GM18519 (cell line): ENCODE results near the gene MOB2.

Source experiments
- ATAC-seq: cut with Tn5 transposase; IDR thresholded peaks from one replicate; pipeline ENCODE4 v1.9.1; 2021; ENCODE audit warnings: mild to moderate bottlenecking, moderate library complexity; ENCODE audit not compliant: unreplicated experiment, low FRiP score

MOB2 gene

DNA sequence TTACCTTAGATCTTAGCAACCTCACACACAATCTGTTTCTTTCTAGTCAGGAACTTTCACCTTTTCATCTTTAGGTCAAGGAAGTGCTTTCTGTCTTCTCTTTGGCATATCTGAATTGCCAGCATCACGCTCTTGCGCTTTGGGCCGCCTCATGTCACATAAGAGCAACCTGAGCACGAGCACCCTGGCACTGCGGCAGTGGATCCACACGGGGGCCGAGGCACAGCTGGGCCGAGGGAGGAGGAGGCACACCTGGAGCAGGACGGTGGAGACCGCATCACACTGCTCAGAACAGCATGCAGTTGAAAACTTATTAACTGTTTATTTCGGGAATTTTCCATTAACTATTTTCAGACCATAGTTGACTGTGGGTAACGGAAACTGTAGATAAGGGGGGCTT lies 10.7 kb downstream of the MOB2 start:
- no peak for ATAC-seq

DNA sequence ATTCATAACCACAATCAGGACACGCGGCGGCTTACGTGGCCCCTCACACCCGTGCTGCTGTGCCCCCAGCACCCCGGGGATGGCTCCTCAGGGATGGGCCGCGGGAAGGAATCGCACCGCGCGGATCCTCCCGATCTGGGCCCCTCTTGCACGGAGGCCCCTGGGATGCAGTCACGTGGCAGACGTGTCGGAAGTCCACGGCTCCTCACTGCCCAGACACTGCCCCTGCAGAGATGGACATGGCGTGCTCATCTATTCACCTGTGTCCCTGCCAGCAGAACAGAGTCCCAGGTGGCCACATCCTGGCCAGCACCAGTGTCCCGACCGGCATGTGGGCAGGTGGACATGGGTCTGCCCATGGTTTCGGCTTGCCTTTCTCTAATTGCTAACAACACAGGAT lies 12.8 kb downstream of the MOB2 start:
- no peak for ATAC-seq

DNA sequence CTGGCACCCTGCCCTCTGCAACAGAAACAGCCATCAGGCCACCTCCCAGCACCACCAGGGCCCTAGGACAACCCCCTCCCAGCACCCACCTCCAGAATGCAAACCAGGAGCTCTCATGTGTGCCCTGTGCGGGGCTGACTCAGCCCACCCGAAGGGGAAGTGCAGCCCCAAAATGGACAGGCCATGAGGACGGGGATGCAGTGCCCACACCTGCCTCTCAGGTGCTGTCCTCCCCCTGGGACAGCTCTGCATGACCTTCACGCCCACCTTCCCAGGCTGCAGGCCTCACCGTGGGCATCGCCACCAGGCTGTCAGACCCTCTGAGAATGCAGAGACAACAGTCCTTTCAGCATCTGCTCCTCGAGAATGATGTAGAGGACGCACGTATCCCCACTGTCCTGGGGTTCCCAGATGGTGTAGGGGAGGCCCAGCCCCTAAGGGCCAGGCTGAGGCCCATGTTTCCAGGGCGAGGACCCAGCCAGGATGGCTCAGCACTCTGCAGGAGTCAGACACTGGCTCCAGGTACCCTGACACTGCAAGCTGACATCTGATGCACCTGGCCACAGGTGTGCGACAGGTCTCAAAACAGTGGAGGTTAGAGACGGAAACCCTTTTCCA lies 13.5 kb downstream of the MOB2 start:
- no peak for ATAC-seq

DNA sequence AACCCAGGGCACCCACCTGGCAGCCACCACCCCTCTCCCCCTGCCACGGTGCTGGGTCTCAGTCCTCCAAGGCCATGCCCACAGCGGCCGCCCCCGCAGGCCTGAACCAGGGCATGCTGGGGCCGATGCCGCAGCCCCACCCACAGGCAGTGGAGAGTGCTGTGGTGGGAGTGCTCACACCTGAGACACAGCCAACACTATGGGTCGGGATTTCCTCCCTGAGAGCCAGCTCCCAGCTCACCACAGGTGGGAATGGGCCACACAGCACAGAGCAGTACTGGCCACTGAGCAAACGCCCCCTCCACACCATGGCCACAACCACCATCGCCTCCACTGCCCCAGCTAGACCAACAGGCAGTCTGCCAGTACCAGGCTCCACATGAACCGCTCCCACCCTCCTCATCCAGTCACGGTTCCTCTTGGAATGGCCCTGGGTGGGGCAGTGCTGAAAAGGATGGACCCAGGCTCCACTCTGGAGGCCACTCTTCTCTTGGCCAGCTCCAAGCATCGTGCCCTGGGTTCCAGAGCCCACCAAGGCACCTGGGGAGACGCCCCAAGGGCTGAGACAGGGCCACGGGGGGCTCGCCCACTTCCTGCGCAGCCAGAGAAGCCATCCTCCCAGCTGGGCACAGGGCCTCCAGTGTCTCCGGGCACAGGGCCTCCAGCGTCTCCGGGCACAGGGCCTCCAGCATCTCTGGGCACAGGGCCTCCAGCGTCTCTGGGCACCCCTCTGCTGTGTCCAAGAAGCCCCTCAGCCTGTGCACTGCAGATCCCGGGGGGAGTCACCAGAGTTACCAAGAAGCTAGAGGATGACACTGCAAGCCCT lies 14.2 kb downstream of the MOB2 start:
- no peak for ATAC-seq

DNA sequence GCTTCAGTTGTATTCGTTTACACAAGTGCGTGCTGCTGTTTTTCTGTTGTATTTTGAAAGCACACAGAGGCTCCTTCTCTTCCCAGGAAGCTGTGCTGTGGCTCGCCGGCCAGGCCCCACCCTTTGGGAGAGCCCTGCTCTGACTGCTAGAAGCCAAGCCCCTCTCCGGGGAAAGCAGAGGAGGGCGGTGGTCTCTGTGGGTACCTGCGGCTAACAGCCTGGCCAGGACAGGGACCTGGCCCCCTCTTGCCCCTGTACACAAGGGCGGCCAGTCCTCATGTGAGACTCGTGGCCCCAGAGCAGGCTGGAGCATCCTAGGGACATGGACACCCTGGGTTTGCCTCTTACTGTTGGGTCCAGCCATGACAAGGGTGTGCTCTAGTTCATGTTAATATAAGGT lies 14.8 kb downstream of the MOB2 start:
- no peak for ATAC-seq

DNA sequence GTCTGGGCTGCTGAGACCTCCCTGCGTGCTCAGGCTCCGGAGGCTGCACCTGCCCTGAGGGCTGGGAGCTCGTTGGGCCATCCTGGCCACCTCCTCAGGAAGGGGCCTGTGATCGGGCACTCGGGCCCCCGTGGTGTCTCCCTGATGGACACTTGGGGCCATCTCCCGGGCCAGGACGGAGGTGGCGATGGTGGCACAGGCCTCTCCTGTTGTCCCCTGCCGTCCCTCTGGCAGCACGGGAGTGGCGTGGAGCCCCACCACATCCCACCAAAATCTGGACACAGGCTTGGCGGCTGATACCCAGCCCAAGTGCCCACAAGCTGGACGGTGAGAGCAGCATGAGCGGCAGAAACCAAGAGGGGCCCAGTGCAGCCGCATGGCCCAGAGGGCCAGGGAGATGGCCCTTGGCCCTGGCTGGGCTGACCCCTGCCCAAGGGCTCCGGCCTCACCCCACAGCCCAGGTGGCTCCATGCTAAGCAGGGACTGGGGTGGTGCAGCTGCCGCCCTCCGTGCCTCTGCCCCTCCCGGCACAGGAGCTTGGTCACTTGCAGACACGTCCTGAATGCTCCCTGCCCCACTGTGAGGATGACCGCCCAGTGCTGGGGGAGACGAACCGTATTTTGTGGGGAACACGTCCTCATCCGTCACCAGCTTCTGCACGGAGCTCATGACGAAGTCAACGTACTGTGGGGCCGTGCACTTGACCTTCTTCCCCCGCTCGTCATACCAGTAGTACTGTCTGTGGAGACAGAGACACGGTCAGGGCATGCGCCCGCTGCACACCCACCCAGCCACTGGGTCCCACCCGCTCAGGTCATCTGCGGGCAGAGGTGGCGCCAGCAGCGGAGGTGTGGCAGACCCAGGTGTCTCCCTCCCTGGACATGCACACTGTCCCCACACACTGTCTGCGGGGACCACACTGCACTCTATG lies 15.6 kb downstream of the MOB2 start:
- ATAC-seq = no peak

DNA sequence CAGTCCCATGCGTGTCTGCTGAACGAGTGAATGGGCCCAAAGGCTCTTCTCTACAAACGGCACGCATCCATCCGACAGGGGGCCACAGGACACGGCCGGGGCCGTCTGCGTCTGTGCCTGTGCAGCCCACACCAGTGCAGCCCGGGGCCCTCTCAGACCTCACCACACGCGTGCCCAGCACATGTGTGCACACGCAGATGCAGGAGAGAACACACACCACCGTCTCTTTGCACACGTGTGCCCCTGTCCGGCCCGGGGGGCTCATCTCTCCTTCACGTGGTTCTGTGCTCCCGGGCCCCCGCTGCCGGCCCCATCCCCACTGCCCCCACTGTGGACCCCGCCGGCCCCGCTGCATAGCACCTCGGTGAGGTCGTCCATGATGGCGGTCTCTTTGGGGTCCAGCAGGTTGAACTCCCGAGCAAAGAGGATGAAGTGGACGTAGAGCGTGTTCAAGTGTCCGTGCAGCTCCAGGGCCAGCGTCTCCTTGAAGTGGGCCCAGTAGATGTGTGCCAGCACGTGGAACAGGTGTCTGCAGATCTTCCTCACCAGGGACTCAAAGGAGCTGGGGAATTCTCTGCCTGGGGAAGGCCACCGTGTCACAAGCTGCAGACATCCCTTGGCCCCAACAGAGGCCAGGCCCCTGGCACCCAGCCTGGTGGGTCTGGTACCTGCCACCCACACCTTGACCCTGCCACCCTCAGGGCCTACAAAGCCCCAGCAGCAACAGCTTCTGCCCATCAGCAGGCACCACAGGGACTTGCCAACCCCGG lies 16.5 kb downstream of the MOB2 start:
- no peak for ATAC-seq

DNA sequence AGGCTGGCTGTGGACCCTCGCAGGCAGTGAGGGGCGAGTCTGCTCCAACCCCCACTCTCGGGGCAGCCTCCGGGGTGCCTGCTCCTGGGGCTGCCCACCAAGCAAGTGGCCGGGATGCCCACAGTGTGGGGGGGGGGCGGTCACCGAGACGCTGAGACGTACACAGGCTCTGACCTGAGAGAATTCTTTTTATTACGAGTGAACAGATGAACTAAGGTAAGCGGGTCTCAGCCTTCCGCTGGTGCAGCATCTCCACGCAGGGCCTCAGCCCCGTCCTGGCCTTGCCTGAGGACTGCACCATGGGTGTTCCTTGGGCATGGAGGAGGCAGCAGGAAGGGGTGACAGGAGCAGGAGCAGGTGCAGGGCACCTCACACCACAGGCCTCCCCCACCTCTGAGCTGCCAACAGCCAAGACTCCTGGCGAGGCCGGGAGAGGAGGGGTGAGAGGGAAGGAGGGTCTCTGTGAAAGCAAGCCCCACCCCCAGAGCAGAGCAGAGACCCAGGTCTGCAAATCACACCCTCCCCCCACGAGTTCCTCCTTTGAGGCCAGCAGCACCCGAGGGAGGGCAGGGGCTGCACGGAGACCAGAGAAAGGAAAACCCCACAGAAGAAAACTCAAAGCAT lies 17.2 kb downstream of the MOB2 start:
- no peak for ATAC-seq

DNA sequence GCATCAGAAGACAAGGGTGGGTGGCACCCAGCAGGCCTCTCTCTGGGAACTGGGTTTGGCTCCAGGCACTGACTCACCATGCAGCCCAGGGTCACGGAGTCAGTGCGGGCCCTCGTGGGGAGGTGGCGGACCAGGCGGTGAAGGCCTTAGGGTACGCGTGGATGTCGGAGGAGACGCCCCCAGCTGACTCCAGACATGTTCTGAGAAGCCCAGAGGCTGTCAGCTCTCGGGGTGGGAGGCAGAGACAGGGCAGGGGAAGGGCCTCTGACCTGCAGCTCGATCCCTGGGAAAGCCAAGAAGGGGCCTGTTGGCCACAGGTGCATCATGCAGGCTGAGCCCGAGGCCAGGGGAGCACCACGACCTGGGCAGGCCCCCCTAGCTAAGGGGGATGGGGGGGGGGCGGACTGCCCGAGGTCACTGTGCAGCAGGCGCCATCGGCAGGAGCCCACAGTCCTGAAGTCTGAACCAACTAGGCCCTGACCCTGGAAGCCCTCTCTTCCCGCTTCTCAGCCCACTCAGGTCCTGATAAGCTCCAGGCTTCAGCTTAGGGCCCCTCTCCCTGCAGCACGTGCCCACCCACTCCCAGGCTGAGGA lies 18.0 kb downstream of the MOB2 start:
- no peak for ATAC-seq

DNA sequence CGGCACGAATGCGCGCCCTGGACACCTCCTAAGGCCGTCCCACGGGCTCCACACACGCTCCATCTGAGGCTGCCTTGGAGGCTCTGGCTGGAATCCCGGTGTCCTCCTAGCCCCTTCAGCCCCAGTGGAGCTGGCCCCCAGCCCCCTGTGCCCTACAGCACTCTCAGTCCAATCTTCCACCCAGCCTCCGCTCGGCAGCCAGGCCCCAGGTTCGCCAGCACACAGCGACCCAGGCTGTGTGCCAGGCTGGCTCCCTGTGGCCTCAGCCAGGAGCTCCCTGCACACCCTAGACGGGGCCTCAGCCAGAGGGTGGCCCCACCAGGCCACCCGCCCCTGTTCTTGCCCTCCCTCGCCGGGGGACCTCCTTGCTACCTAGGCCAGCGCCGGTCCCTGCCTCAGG lies 18.6 kb downstream of the MOB2 start:
- no peak for ATAC-seq

DNA sequence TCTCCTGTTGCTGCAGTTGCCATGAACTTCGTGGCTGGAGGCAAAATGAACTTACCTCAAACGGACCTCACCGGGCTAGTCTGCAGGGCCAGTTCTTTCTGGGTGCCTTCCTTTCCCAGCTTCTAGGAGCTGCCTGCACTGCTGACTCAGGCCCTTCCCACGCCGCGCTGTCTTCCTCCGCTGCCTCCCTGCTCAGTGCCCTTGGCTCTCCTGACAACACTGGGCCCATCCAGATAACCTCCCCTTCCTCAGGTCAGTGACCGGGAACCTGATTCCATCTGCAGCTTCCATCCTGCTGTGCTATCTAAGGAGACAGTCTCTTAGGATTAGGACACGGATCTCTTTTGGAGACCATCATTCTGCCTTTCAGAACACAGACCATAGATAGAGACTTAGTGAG lies 19.3 kb downstream of the MOB2 start:
- no peak for ATAC-seq

DNA sequence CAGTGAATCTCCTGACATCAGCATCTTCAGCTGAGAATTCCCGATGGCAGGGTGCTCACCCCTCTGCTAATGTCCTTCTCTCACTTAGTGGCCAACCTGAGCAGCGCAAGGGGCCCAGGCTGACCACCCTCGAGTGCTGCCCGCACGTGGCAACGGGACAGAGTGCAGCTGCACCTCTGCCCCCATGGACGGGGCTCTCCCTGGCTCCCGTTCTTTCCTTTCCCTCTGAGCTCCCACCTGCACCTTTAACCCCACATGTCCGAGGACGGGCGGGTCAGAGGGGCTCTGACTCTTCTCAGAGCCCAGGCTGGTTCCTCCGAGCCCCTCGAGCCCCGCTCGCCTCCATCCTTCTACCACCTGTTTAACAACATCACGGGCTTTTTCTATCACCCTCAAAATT lies 19.8 kb downstream of the MOB2 start:
- no peak for ATAC-seq

DNA sequence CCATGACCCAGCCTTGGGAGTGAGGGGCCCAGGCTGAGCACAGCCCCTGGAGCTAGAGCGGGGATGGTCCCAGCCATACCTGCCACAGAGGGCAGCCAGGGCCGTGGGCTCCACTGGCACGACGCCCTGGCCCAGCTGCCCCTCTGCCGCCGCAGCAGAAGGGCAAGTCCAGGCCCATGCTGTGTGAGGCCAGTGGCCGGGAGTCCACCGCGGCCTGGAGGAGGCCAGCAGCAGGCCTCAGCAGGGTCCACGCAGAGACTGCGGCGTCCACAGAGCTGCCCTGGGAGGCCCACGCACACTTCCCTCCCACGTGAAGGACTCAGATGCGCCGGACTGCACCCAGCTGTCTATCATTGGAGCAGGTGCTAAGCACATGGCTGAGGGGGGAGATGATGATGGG lies 23.5 kb downstream of the MOB2 start:
- ATAC-seq = no peak

DNA sequence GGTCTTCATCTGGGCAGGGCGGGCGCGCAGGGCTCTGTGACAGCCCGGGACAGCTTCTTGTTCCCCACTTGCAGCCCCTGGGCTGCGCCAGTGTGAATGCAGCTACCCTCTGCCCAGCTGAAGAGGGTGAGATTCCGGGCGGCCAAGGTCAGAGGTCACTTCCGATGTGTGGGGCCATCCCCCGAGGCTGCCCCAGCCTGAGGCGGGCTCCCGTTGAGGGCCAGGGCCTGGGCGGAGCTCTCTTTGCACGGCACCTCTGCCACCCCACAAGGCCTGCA lies 23.9 kb downstream of the MOB2 start:
- ATAC-seq = no peak

DNA sequence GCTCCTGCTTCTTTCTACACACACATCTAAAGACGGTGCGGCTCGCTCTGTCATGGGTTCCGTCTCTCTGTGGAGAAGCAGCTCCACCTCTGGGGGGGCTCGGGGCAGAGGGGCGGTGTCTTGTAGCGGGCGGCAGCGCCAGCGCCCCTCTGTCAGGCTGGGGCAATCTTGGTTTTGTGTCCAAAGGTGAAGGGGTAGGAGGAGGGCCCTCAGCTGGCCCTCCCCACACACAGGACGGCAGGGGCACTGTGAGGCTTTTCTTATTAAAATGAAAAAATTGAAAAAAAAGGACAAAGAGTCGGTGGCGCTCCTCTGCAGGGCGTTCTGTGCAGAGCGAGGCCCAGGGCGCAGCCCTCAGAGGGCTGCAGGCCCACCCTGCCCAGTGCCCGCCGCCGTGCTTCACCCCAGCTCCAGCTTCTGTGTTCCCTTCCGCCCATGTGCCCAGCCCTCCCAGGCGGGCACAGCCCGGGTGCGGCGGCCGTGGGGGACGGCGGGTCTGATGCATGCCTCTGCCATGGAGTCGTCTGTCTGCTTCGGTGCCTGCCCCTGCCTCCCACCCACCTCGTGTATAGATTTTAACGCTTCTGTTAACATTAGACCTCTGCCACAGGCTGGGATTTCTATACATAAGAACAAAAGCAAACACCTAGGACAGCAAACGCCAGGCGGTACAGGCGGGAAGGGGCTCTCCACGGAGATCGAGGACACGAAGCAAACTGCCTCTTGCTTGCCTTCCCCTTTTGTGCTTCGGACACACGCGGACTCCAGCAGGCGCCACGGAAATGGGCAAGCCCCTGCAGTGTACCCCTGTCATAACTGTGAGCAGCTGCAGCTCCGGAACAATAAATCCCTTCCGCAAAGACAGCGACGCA lies 24.5 kb downstream of the MOB2 start:
- ATAC-seq = no peak

DNA sequence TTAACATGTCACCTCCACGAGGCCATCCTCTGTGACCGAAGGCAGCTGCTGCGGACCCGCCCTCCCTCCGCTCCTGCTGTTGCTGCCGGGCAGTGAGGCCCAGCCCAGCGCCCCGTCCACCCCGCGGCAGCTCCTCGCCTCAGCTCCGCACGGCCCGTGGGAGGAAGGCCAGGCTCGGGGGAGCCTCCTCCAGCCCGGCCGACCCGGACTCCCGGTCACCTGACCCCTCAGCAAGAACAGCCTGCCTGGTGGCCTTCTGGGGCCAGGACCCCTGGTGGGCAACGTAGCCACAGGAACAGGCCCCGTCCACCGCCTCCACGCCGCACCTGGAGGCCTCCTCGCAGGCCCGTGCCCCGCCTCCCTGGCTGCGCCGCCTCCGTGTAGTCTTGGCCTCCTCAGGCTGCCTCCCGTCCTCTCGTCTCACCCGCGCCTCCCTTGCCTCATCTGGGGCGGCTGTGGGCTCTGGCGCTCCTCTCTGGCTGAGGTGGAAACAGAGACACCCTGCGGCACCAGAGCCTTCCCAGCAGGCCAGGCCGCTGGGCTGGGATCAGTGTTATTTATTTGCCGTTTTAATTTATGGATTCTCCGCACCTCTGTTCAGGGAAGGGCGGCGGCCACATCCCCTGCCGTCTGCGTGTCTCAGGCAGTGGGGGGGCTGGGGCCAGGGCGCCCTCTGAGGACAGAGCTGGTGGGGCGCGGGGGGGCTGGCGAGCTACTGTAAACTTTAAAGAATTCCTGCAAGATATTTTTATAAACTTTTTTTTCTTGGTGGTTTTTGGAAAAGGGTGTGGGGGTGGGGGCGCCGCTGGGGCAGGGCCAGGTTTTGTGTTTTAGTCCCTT lies 25.4 kb downstream of the MOB2 start:
- no peak for ATAC-seq

DNA sequence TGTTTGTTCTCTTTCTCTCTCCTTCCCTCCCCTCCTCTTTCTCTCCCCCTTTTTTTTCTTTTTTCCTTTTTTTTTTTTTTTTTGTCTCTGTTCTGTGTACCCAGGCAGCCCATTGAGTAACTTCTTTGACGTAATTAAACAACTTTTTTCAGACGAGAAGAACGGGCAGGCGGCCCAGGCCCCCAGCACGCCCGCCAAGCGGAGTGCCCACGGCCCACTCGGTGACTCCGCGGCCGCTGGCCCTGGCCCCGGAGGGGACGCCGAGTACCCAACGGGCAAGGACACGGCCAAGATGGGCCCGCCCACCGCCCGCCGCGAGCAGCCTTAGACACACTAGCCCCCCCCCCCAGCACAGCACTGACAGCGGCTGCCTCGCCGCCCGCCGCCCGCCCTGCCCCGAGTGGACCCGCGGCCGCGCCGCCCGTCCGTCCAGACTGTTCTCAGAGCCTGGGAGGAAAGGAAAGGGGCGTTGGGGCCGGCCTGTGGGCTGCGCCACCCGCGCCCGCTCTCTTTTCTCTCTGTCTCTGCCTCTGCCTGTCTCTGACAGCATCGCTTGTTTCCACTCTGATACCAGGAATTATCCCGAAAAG lies 26.1 kb downstream of the MOB2 start:
- no peak for ATAC-seq
